K562 (cell line): ENCODE measurements around the gene ZNF337. TPM values are rescaled to one million over a fixed set of nuclear protein-coding genes. Genes with fewer than 3 reads are reported as not detected.
A peak's percentile ranks its signal among the peaks of the same experiment; 100 is the strongest.

Experiments used
- BRD4 ChIP-seq: fragments of 200-600 bp; sonication (generic); IDR thresholded peaks from 2 replicates; pipeline ENCODE4 v1.6.1; 2017; ENCODE audit warnings: inconsistent platforms
- CREB5 ChIP-seq: fragments of 250-450 bp; sonication (Bioruptor Pico); IDR thresholded peaks from 2 replicates; pipeline ENCODE4 v1.5.0; 2020; ENCODE audit warnings: mild to moderate bottlenecking
- GATA2 ChIP-seq: sonication (generic); formaldehyde crosslinking; IDR thresholded peaks from 2 replicates; pipeline ENCODE4 v1.4.0; 2020; ENCODE audit warnings: mild to moderate bottlenecking, missing genetic modification reagents
- IFI16 ChIP-seq: fragments of 250-450 bp; sonication (Bioruptor Pico); IDR thresholded peaks from 2 replicates; pipeline ENCODE4 v2.1.2; 2022; ENCODE audit warnings: mild to moderate bottlenecking, inconsistent platforms
- ILF3 ChIP-seq: fragments of 450-650 bp; IDR thresholded peaks from 2 replicates; pipeline ENCODE4 v1.6.1; 2018; ENCODE audit warnings: antibody characterized with exemption, mild to moderate bottlenecking, moderate library complexity, borderline replicate concordance
- L3MBTL2 ChIP-seq: fragments of 450-650 bp; IDR thresholded peaks from 2 replicates; pipeline ENCODE4 v1.6.1; 2016; ENCODE audit warnings: mild to moderate bottlenecking, moderate library complexity
- MCM7 ChIP-seq, 2 experiments: fragments of 450-650 bp; IDR thresholded peaks; 2 replicates each; pipeline ENCODE4 v1.6.1; 2016 to 2018
- MTA2 ChIP-seq: fragments of 450-650 bp; IDR thresholded peaks from 2 replicates; pipeline ENCODE4 v1.6.1; 2016; ENCODE audit warnings: low read depth
- NR1H2 ChIP-seq: sonication (generic); formaldehyde crosslinking; IDR thresholded peaks from 2 replicates; pipeline ENCODE4 v1.4.0; 2020; ENCODE audit warnings: mild to moderate bottlenecking, missing genetic modification reagents
- PML ChIP-seq: IDR thresholded peaks from 2 replicates; pipeline ENCODE4 v1.6.1; 2012; ENCODE audit warnings: low read length, inconsistent platforms
- SIN3B ChIP-seq: fragments of 450-650 bp; IDR thresholded peaks from 2 replicates; pipeline ENCODE4 v1.6.1; 2017; ENCODE audit warnings: low read depth, mild to moderate bottlenecking, moderate library complexity
- SIX5 ChIP-seq, 2 experiments: IDR thresholded peaks; 2 replicates each; pipeline ENCODE4 v1.6.1; 2011; ENCODE audit warnings: low read length in 2 of 2, borderline replicate concordance in 1 of 2, low read depth in 1 of 2, mild to moderate bottlenecking in 1 of 2, moderate library complexity in 1 of 2; ENCODE audit not compliant: insufficient read depth in 1 of 2
- SREBF1 ChIP-seq: fragments of 150-350 bp; IDR thresholded peaks from 2 replicates; pipeline ENCODE4 v1.6.1; 2014; ENCODE audit warnings: antibody characterized with exemption, low read depth, low read length, borderline replicate concordance
- SRSF3 ChIP-seq: fragments of 200-400 bp; formaldehyde crosslinking; IDR thresholded peaks from 2 replicates; pipeline ENCODE4 v1.6.1; 2016; ENCODE audit warnings: mild to moderate bottlenecking, low read length, moderate library complexity; ENCODE audit not compliant: insufficient read depth
- TEAD4 ChIP-seq, 2 experiments: sonication (generic) in 1 of 2; formaldehyde crosslinking in 1 of 2; IDR thresholded peaks; 2 replicates each; pipeline versions ENCODE4 v1.6.1 to v1.8.0; 2012 to 2022; ENCODE audit warnings: borderline replicate concordance in 1 of 2, inconsistent platforms in 1 of 2, low read length in 1 of 2, mild to moderate bottlenecking in 1 of 2, missing genetic modification reagents in 1 of 2
- THRB ChIP-seq: fragments of 450-650 bp; formaldehyde crosslinking; conservative IDR thresholded peaks from 2 replicates; pipeline ENCODE4 v1.4.0; 2022; ENCODE audit warnings: mild to moderate bottlenecking, missing genetic modification characterization
- ZBTB12 ChIP-seq: fragments of 250-450 bp; sonication (Bioruptor Pico); IDR thresholded peaks from 2 replicates; pipeline ENCODE4 v1.4.0; 2020
- ZBTB34 ChIP-seq: fragments of 250-450 bp; sonication (Bioruptor Pico); IDR thresholded peaks from 2 replicates; pipeline ENCODE4 v1.8.0; 2021; ENCODE audit warnings: mild to moderate bottlenecking, moderate library complexity
- ZBTB5 ChIP-seq: fragments of 450-650 bp; IDR thresholded peaks from 2 replicates; pipeline ENCODE4 v1.6.1; 2017; ENCODE audit warnings: antibody characterized with exemption
- ZFX ChIP-seq: sonication (generic); formaldehyde crosslinking; IDR thresholded peaks from 2 replicates; pipeline ENCODE4 v1.8.0; 2022; ENCODE audit warnings: mild to moderate bottlenecking, missing genetic modification reagents, moderate library complexity
- ZNF584 ChIP-seq: fragments of 200-800 bp; sonication (Bioruptor generic); IDR thresholded peaks from 2 replicates; pipeline ENCODE4 v1.6.1; 2016; ENCODE audit warnings: low read depth, mild to moderate bottlenecking, missing genetic modification characterization, missing compliant biosample characterization
- polyA plus RNA-seq, 8 experiments: library from polyadenylated mRNA; depleted of rRNA in 4 of 8; stranded (reverse) in 5 of 8; unstranded in 3 of 8; fragments of >200 nt; fragmentation: Nextera tagmentation in 2 of 8; fragmentation: Illumina TruSeq in 1 of 8; extraction: Ambion mirVana in 2 of 8; extraction: Trizol in 1 of 8; gene quantifications; 2 replicates each; pipeline versions ENCODE4 v1.2.1 to v1.2.3, GENCODE V29; 2011 to 2014; ENCODE audit warnings: inconsistent platforms in 1 of 8, missing spikeins in 1 of 8
- total RNA-seq, 7 experiments: library from RNA; depleted of rRNA in 6 of 7; stranded (reverse); fragments of >200 nt in 6 of 7; fragmentation: Illumina TruSeq in 2 of 7; extraction: Trizol in 2 of 7; gene quantifications; 2 replicates each; pipeline versions ENCODE4 v1.2.1 to v1.2.3, GENCODE V29; 2011 to 2021; ENCODE audit warnings: low replicate concordance in 1 of 7

The ZNF337 gene
- total and polyA plus RNA-seq, 9 of the 15 experiments (the other 6 are each of a cell fraction or from before 2014, with no cell fraction given): 0.25 to 5.6 (median 3.5) TPM

GRCh38 chr20:25696371-25697131 lies at the start of gene ZNF337 (continued):
- TF ChIP-seq ZBTB5 (no peak), SIX5 (IDR thresholded peaks at IDR 0.05; ENCODE audit: borderline replicate concordance in 1 of 2, insufficient read depth in 1 of 2, low read depth in 1 of 2, low read length in 2 of 2) (peak; percentile 92 to 94), IFI16 (CRISPR knock-in tag) (no peak), MTA2 (no peak), BRD4 (no peak), ZBTB34 (CRISPR knock-in tag) (no peak), MCM7 (IDR thresholded peaks at IDR 0.05) (no peak), L3MBTL2 (0 out of 2 replicates have a peak, but pooled peaks have one; percentile 42), CREB5 (CRISPR knock-in tag) (no peak), NR1H2 (CRISPR knock-in tag) (no peak), THRB (CRISPR knock-in tag) (no peak), ZBTB12 (peak; percentile 69; the same call in 1 of the 2 replicates), SIN3B (no peak), PML (0 out of 2 replicates have a peak, but pooled peaks have one; percentile 38), GATA2 (CRISPR knock-in tag) (no peak), SRSF3 (no peak), ILF3 (no peak), TEAD4 (IDR thresholded peaks at IDR 0.05; ENCODE audit: low read length) (no peak), TEAD4 (CRISPR knock-in tag; IDR thresholded peaks at IDR 0.05; ENCODE audit: borderline replicate concordance) (no peak), SREBF1 (no peak), ZNF584 (CRISPR knock-in tag) (no peak), ZFX (CRISPR knock-in tag) (peak; percentile 98)
